Fibroblast of villous mesenchyme (primary cell): ENCODE results near the gene ASPRV1. TPM values are rescaled to one million over a fixed set of nuclear protein-coding genes. Genes with fewer than 3 reads are reported as not detected.

Experiments used
- DNase-seq: peaks from one replicate; pipeline ENCODE4 v3.0.0-alpha.2; 2010; ENCODE audit warnings: low read depth
- H3K4me3 ChIP-seq: 2 replicates; pipeline ENCODE4 v1.5.1; 2011; ENCODE audit warnings: low read depth, mild to moderate bottlenecking, low read length
- CTCF ChIP-seq: IDR thresholded peaks from 2 replicates; pipeline ENCODE4 v1.5.1; 2012; ENCODE audit warnings: low read depth, mild to moderate bottlenecking, low read length; ENCODE audit not compliant: insufficient read depth
- total RNA-seq: library from RNA; depleted of rRNA; stranded (reverse); fragments of >200 nt; gene quantifications from 2 replicates; pipeline ENCODE4 v1.2.3, GENCODE V29; 2012

Gene ASPRV1
- total RNA-seq, 1 donor = 0.43 TPM

- no peak overlapping the region for H3K4me3 ChIP-seq
- DNase-seq = peak; percentile 80
- no peak for TF ChIP-seq CTCF
Measured at GRCh38 chr2:69926849-69927515, 34.4 kb downstream of the ASPRV1 start.

GRCh38 chr2:69923116-69923515 is 38.3 kb downstream of the ASPRV1 start:
- DNase-seq = no peak
- no peak for TF ChIP-seq CTCF
- no peak overlapping the region for H3K4me3 ChIP-seq

GRCh38 chr2:69918401-69918800 is 43.0 kb downstream of the ASPRV1 start:
- H3K4me3 ChIP-seq = no peak overlapping the region
- TF ChIP-seq CTCF = no peak
- no peak for DNase-seq

GRCh38 chr2:69917852-69918251 is 43.6 kb downstream of the ASPRV1 start:
- no peak overlapping the region for H3K4me3 ChIP-seq
- no peak for TF ChIP-seq CTCF

GRCh38 chr2:69916106-69916505 is 45.3 kb downstream of the ASPRV1 start:
- no peak for TF ChIP-seq CTCF
- DNase-seq = no peak
- peak overlapping the region; percentile 87 for H3K4me3 ChIP-seq

More at GRCh38 chr2:69917852-69918251, 43.6 kb downstream of the ASPRV1 start:
- peak; percentile 75 for DNase-seq

GRCh38 chr2:69914950-69915945 is 46.2 kb downstream of the ASPRV1 start, which contains the start of gene MXD1:
MXD1 (plus strand) TSS chr2:69915109; CDS start chr2:69915331, 222 bp downstream.
- no peak for DNase-seq
- TF ChIP-seq CTCF = no peak

More at GRCh38 chr2:69914950-69915945, 46.2 kb downstream of the ASPRV1 start, which contains the start of gene MXD1:
- H3K4me3 ChIP-seq = peak within 1 kb of the TSS; percentile 87
